SK-N-SH (cell line): ENCODE measurements around the gene RAMACL.
A peak's percentile ranks its signal among the peaks of the same experiment; 100 is the strongest.

Source experiments
- EP300 ChIP-seq, 2 experiments: IDR thresholded peaks; 2 replicates each; pipeline versions ENCODE4 v1.4.0 to v1.6.1; 2012; ENCODE audit warnings: borderline replicate concordance in 1 of 2, low read depth in 1 of 2, low read length in 1 of 2
- TF ChIP-seq, protein P1 (sequence below): fragments of 200-600 bp; sonication (generic); IDR thresholded peaks from 2 replicates; pipeline ENCODE4 v1.6.1; 2017; ENCODE audit warnings: antibody characterized with exemption, mild to moderate bottlenecking, moderate library complexity

DNA sequence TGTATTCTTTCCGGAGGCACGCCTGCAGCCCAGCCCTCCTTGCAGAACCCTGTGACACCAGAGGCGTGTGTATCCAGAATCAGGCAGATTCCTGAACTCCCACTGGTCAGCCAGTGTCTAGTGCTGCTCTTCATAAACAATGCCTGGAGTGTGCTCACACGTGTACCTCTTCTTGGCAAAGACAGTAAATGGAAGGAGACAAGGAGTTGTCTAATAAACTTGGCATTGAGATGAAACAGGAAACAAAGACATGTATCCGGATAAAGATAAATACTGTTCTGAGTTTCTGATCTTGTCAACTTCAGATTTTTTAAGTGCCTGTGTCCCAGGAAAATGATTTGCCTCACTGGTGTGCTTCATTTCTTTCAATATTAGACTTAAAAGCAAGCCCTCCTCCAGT lies 38.9 kb upstream of the RAMACL start:
- TF ChIP-seq, protein P1, sequence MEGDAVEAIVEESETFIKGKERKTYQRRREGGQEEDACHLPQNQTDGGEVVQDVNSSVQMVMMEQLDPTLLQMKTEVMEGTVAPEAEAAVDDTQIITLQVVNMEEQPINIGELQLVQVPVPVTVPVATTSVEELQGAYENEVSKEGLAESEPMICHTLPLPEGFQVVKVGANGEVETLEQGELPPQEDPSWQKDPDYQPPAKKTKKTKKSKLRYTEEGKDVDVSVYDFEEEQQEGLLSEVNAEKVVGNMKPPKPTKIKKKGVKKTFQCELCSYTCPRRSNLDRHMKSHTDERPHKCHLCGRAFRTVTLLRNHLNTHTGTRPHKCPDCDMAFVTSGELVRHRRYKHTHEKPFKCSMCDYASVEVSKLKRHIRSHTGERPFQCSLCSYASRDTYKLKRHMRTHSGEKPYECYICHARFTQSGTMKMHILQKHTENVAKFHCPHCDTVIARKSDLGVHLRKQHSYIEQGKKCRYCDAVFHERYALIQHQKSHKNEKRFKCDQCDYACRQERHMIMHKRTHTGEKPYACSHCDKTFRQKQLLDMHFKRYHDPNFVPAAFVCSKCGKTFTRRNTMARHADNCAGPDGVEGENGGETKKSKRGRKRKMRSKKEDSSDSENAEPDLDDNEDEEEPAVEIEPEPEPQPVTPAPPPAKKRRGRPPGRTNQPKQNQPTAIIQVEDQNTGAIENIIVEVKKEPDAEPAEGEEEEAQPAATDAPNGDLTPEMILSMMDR: no peak
- peak; percentile 56 to 61; a peak in 3 of 4 replicates for TF ChIP-seq EP300 (IDR thresholded peaks at IDR 0.05; ENCODE audit: borderline replicate concordance in 1 of 2, low read depth in 1 of 2, low read length in 1 of 2)
